ENCODE measurements around the gene GNAO1.
"Not testable (repeated sequence)": the region's sequence is repeated elsewhere in the genome, so short reads cannot be mapped to it uniquely, and the experiment has no call there.

Gene GNAO1

GRCh38 chr16:56382459-56382858 is 191.2 kb downstream of the GNAO1 start:
- DNase-seq (ENCODE audit: low read depth), result peak; percentile 41
- H3K4me3 ChIP-seq (ENCODE audit: control insufficient read depth, low read depth, low read length), result no peak overlapping the region
- TF ChIP-seq CTCF (conservative IDR thresholded peaks at IDR 0.05; ENCODE audit: control insufficient read depth, insufficient read depth, low read depth, low read length), result no peak

- no peak for TF ChIP-seq CTCF (conservative IDR thresholded peaks at IDR 0.05; ENCODE audit: control insufficient read depth, insufficient read depth, low read depth, low read length)
- no peak overlapping the region for H3K4me3 ChIP-seq (ENCODE audit: control insufficient read depth, low read depth, low read length)
- DNase-seq (ENCODE audit: low read depth), result peak; percentile 64
Measured at GRCh38 chr16:56382901-56383355, 191.6 kb downstream of the GNAO1 start.

- H3K4me3 ChIP-seq (ENCODE audit: control insufficient read depth, low read depth, low read length), result no peak overlapping the region
- no peak for DNase-seq (ENCODE audit: low read depth)
- no peak for TF ChIP-seq CTCF (conservative IDR thresholded peaks at IDR 0.05; ENCODE audit: control insufficient read depth, insufficient read depth, low read depth, low read length)
Measured at GRCh38 chr16:56384074-56384721, 192.9 kb downstream of the GNAO1 start.

- DNase-seq (ENCODE audit: low read depth), result no peak
- TF ChIP-seq CTCF (conservative IDR thresholded peaks at IDR 0.05; ENCODE audit: control insufficient read depth, insufficient read depth, low read depth, low read length), result no peak
- H3K4me3 ChIP-seq (ENCODE audit: control insufficient read depth, low read depth, low read length), result no peak overlapping the region
Measured at GRCh38 chr16:56387396-56387795, 196.1 kb downstream of the GNAO1 start.

- no peak overlapping the region for H3K4me3 ChIP-seq (ENCODE audit: control insufficient read depth, low read depth, low read length)
- no peak for TF ChIP-seq CTCF (conservative IDR thresholded peaks at IDR 0.05; ENCODE audit: control insufficient read depth, insufficient read depth, low read depth, low read length)
- DNase-seq (ENCODE audit: low read depth), result peak; percentile 67
Measured at GRCh38 chr16:56388209-56388608, 196.9 kb downstream of the GNAO1 start.

- no peak for TF ChIP-seq CTCF (conservative IDR thresholded peaks at IDR 0.05; ENCODE audit: control insufficient read depth, insufficient read depth, low read depth, low read length)
- no peak overlapping the region for H3K4me3 ChIP-seq (ENCODE audit: control insufficient read depth, low read depth, low read length)
- DNase-seq (ENCODE audit: low read depth), result peak; percentile 100
Measured at GRCh38 chr16:56389554-56389953, 198.3 kb downstream of the GNAO1 start.

GRCh38 chr16:56396724-56397123 is 205.4 kb downstream of the GNAO1 start:
- not testable (repeated sequence) for DNase-seq (ENCODE audit: low read depth); H3K4me3 ChIP-seq (ENCODE audit: control insufficient read depth, low read depth, low read length)

Measured in fibroblast of mammary gland (primary cell).